ENCODE data around the gene OR2B6.

GRCh38 chr6:27972750-27973149, 15.7 kb downstream of the OR2B6 start:
- TF ChIP-seq, protein P1, sequence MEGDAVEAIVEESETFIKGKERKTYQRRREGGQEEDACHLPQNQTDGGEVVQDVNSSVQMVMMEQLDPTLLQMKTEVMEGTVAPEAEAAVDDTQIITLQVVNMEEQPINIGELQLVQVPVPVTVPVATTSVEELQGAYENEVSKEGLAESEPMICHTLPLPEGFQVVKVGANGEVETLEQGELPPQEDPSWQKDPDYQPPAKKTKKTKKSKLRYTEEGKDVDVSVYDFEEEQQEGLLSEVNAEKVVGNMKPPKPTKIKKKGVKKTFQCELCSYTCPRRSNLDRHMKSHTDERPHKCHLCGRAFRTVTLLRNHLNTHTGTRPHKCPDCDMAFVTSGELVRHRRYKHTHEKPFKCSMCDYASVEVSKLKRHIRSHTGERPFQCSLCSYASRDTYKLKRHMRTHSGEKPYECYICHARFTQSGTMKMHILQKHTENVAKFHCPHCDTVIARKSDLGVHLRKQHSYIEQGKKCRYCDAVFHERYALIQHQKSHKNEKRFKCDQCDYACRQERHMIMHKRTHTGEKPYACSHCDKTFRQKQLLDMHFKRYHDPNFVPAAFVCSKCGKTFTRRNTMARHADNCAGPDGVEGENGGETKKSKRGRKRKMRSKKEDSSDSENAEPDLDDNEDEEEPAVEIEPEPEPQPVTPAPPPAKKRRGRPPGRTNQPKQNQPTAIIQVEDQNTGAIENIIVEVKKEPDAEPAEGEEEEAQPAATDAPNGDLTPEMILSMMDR (IDR thresholded peaks at IDR 0.05): no peak
- TF ChIP-seq POLR2A (IDR thresholded peaks at IDR 0.05): no peak

All from Peyer's patch (tissue), 4 donors.